ENCODE results near the gene ZFHX3.

The ZFHX3 gene

GRCh38 chr16:72814226-72814625 lies 233.7 kb downstream of the ZFHX3 start:
- DNase-seq, result no peak

- no peak for DNase-seq
Observed at GRCh38 chr16:72812672-72813071, 235.3 kb downstream of the ZFHX3 start.

- no peak for DNase-seq
Observed at GRCh38 chr16:72811876-72812275, 236.1 kb downstream of the ZFHX3 start.

GRCh38 chr16:72811188-72811720 lies 236.7 kb downstream of the ZFHX3 start:
- DNase-seq, result no peak

GRCh38 chr16:72810480-72810879 lies 237.4 kb downstream of the ZFHX3 start:
- no peak for DNase-seq

- DNase-seq, result no peak
Observed at GRCh38 chr16:72809446-72809845, 238.5 kb downstream of the ZFHX3 start.

GRCh38 chr16:72808754-72809153 lies 239.2 kb downstream of the ZFHX3 start:
- no peak for DNase-seq

GRCh38 chr16:72807245-72807644 lies 240.7 kb downstream of the ZFHX3 start:
- DNase-seq, result no peak

- no peak for DNase-seq
Observed at GRCh38 chr16:72805486-72805885, 242.4 kb downstream of the ZFHX3 start.

- no peak for DNase-seq
Observed at GRCh38 chr16:72800524-72801161, 247.3 kb downstream of the ZFHX3 start.

- no peak for DNase-seq
Observed at GRCh38 chr16:72798264-72798663, 249.7 kb downstream of the ZFHX3 start.

- DNase-seq, result no peak
Observed at GRCh38 chr16:72797621-72798020, 250.3 kb downstream of the ZFHX3 start.

- no peak for DNase-seq
Observed at GRCh38 chr16:72796222-72796621, 251.7 kb downstream of the ZFHX3 start.

GRCh38 chr16:72794986-72795385 lies 252.9 kb downstream of the ZFHX3 start:
- DNase-seq, result no peak

- no peak for DNase-seq
Observed at GRCh38 chr16:72794319-72794718, 253.6 kb downstream of the ZFHX3 start.

GRCh38 chr16:72793716-72794115 lies 254.2 kb downstream of the ZFHX3 start:
- no peak for DNase-seq

- no peak for DNase-seq
Observed at GRCh38 chr16:72793017-72793416, 254.9 kb downstream of the ZFHX3 start.

GRCh38 chr16:72791786-72792185 lies 256.1 kb downstream of the ZFHX3 start:
- DNase-seq, result no peak

- DNase-seq, result no peak
Observed at GRCh38 chr16:72789921-72790320, 258.0 kb downstream of the ZFHX3 start.

GRCh38 chr16:72789465-72789864 lies 258.5 kb downstream of the ZFHX3 start:
- no peak for DNase-seq

- DNase-seq, result no peak
Observed at GRCh38 chr16:72788269-72788809, 259.6 kb downstream of the ZFHX3 start.

GRCh38 chr16:72787514-72788268 lies 260.2 kb downstream of the ZFHX3 start:
- no peak for DNase-seq

- no peak for DNase-seq
Observed at GRCh38 chr16:72787130-72787513, 260.8 kb downstream of the ZFHX3 start.

- no peak for DNase-seq
Observed at GRCh38 chr16:72786606-72787005, 261.3 kb downstream of the ZFHX3 start.
